Ovary (tissue), 9 donors: Measurements from ENCODE around the gene GALNT17. TPM values are rescaled to one million over a fixed set of nuclear protein-coding genes. Genes with fewer than 3 reads are reported as not detected.

Experiments used
- DNase-seq, 5 donors: peaks; one replicate each; pipeline ENCODE4 v3.0.0-alpha.2; 2019 to 2020
- H3K27ac ChIP-seq, 2 donors: fragments of 200-600 bp; one replicate each; pipeline versions ENCODE4 v1.5.1 to v1.8.0; 2019 to 2022
- H3K27me3 ChIP-seq: fragments of 200-600 bp; one replicate; pipeline ENCODE4 v1.8.0; 2022
- H3K36me3 ChIP-seq: fragments of 200-600 bp; sonication (generic); one replicate; pipeline ENCODE4 v1.5.1; 2019
- H3K4me1 ChIP-seq: one replicate; pipeline ENCODE4 v1.8.1; 2013; ENCODE audit warnings: mild to moderate bottlenecking, moderate library complexity; ENCODE audit not compliant: insufficient read depth
- H3K4me3 ChIP-seq: fragments of 200-600 bp; sonication (generic); one replicate; pipeline ENCODE4 v1.5.1; 2017
- H3K9me3 ChIP-seq, 2 donors: fragments of 200-600 bp in 1 of 2; sonication (generic) in 1 of 2; one replicate each; pipeline versions ENCODE4 v1.5.1 to v1.8.1; 2013 to 2019; ENCODE audit warnings: mild to moderate bottlenecking in 1 of 2, moderate library complexity in 1 of 2
- CTCF ChIP-seq, 3 donors: fragments of 450-650 bp in 2 of 3; fragments of 200-600 bp in 1 of 3; IDR thresholded peaks; one replicate each; pipeline versions ENCODE4 v1.5.1 to v1.8.0; 2016 to 2022; ENCODE audit warnings: antibody characterized with exemption in 3 of 3, mild to moderate bottlenecking in 1 of 3
- EP300 ChIP-seq: sonication (generic); formaldehyde crosslinking; IDR thresholded peaks from one replicate; pipeline ENCODE4 v1.6.1; 2017; ENCODE audit warnings: antibody characterized with exemption
- POLR2A ChIP-seq: fragments of 450-650 bp; IDR thresholded peaks from one replicate; pipeline ENCODE4 v1.6.1; 2017; ENCODE audit warnings: antibody characterized with exemption, mild to moderate bottlenecking, moderate library complexity
- whole genome bisulfite sequencing, 3 donors: extraction: QIAGEN DNeasy Blood & Tissue Kit in 1 of 3; methylation state at CpG; one replicate each; pipeline versions ENCODE4 v1.1.5 to v1.1.7; 2013 to 2017; 5-methylcytosine and 5-hydroxymethylcytosine counted together
- intact Hi-C, 4 donors: fragments of 100-400 bp; cut with DNase I; formaldehyde crosslinking; loops; one replicate each; pipeline versions ENCODE4 v1.11.0 to v1.15.1; 2022 to 2023
- polyA plus RNA-seq, 2 donors: library from polyadenylated mRNA; stranded (reverse); fragments of 200-250 nt in 1 of 2; fragments of 350-450 nt in 1 of 2; fragmentation: Illumina TruSeq in 1 of 2; extraction: RNeasy Lipid Tissue Mini Kit (QIAGEN cat#74804) in 1 of 2; gene quantifications; one replicate each; pipeline ENCODE4 v1.2.3, GENCODE V29; 2013 to 2014
- total RNA-seq, 7 donors: library from RNA; depleted of rRNA in 2 of 7; stranded (reverse); fragments of >200 nt in 2 of 7; fragmentation: NEBNext Ultra II Directional in 3 of 7; extraction: Animal tissue kit (Norgen Biotek cat#: 25700) in 3 of 7; gene quantifications; one replicate each; pipeline versions ENCODE4 v1.1.0 to v1.2.4, GENCODE V29; 2016 to 2023
- donor health status: DM: no; HTN: no; CAD: no; lungs with moderate emphysema.
- donor health status: DM: no; HTN: no; CAD: no.
- donor health status: Bipolar disorder and iron deficiency.
- donor health status: DM: yes; HTN: yes; CAD: no.
- donor health status: DM: no; HTN: no; CAD: no.
- donor health status: DM: yes; HTN: yes; CAD: no.

The GALNT17 gene
- total and polyA plus RNA-seq, 9 donors = 13.4 to 90.1 (median 57.1) TPM

GRCh38 chr7:71465741-71466189 is 333.8 kb downstream of the GALNT17 start:
- H3K4me3 ChIP-seq = no peak overlapping the region
- H3K4me1 ChIP-seq = peaks cover 2% of the 10 kb centered on the region
- H3K36me3 ChIP-seq = no peaks in the 10 kb centered on the region
- H3K9me3 ChIP-seq = no peaks in the 10 kb centered on the region
- DNase-seq = no peak
- 74 to 76% (median 74%) methylated on average over 6 of the region's 6 CpGs for WGBS, 3 donors
- intact Hi-C loops = no loop called here
- H3K27ac ChIP-seq = no peak overlapping the region
- H3K27me3 ChIP-seq = no peaks in the 10 kb centered on the region
- TF ChIP-seq POLR2A (no peak), EP300 (no peak), CTCF (IDR thresholded peaks at IDR 0.05) (no peak)

GRCh38 chr7:71466448-71467145 is 334.7 kb downstream of the GALNT17 start:
- Histone ChIP-seq H3K27me3 (no peaks in the 10 kb centered on the region), H3K9me3 (no peaks in the 10 kb centered on the region), H3K4me3 (no peak overlapping the region), H3K4me1 (peaks cover 2% of the 10 kb centered on the region), H3K36me3 (no peaks in the 10 kb centered on the region), H3K27ac (no peak overlapping the region)
- 72 to 79% (median 79%) methylated on average over 5 of the region's 5 CpGs for WGBS, 3 donors
- TF ChIP-seq CTCF (IDR thresholded peaks at IDR 0.05) (no peak), EP300 (no peak), POLR2A (no peak)
- intact Hi-C loops = no loop called here
- no peak for DNase-seq

GRCh38 chr7:71470326-71470725 is 338.4 kb downstream of the GALNT17 start:
- H3K4me3 ChIP-seq = no peak overlapping the region
- H3K27me3 ChIP-seq = no peaks in the 10 kb centered on the region
- intact Hi-C loops = no loop called here
- no peak overlapping the region for H3K27ac ChIP-seq
- TF ChIP-seq CTCF (IDR thresholded peaks at IDR 0.05) = no peak
- TF ChIP-seq EP300 = no peak
- no peak for TF ChIP-seq POLR2A
- H3K36me3 ChIP-seq = no peaks in the 10 kb centered on the region
- H3K9me3 ChIP-seq = no peaks in the 10 kb centered on the region
- no peaks in the 10 kb centered on the region for H3K4me1 ChIP-seq
- 80 to 86% (median 81%) methylated on average over 6 of the region's 6 CpGs for WGBS, 3 donors
- DNase-seq = no peak

- Histone ChIP-seq H3K27me3 (no peaks in the 10 kb centered on the region), H3K36me3 (no peaks in the 10 kb centered on the region), H3K4me3 (no peak overlapping the region), H3K4me1 (no peaks in the 10 kb centered on the region), H3K9me3 (no peaks in the 10 kb centered on the region), H3K27ac (no peak overlapping the region)
- intact Hi-C loops = no loop called here
- WGBS, 3 donors = 83 to 88% (median 83%) methylated on average over 1 of the region's 1 CpG
- no peak for DNase-seq
- TF ChIP-seq EP300 = no peak
- no peak for TF ChIP-seq POLR2A
- no peak for TF ChIP-seq CTCF (IDR thresholded peaks at IDR 0.05)
Observed at GRCh38 chr7:71470830-71471229, 338.9 kb downstream of the GALNT17 start.
